Activated CD4-positive, alpha-beta T cell treated with anti-CD3 and anti-CD28 coated beads for 24 hours (primary cell): ENCODE results near the gene FADS3.
A peak's percentile ranks its signal among the peaks of the same experiment; 100 is the strongest.
"Not testable (repeated sequence)": the region's sequence is repeated elsewhere in the genome, so short reads cannot be mapped to it uniquely, and the experiment has no call there.

Source experiments
- DNase-seq, 2 donors: peaks; one replicate each; pipeline ENCODE4 v3.0.0-alpha.2; 2020; ENCODE audit warnings: low read depth in 2 of 2

Gene FADS3

GRCh38 chr11:61898247-61898582 is 6.9 kb upstream of the FADS3 start:
- no peak for DNase-seq

GRCh38 chr11:61897387-61898246 is 6.3 kb upstream of the FADS3 start:
- DNase-seq = peak; percentile 70 to 75

- DNase-seq = no peak
Measured at GRCh38 chr11:61896665-61897386, 5.5 kb upstream of the FADS3 start.

- DNase-seq = no peak
Measured at GRCh38 chr11:61895718-61896059, 4.3 kb upstream of the FADS3 start.

DNA sequence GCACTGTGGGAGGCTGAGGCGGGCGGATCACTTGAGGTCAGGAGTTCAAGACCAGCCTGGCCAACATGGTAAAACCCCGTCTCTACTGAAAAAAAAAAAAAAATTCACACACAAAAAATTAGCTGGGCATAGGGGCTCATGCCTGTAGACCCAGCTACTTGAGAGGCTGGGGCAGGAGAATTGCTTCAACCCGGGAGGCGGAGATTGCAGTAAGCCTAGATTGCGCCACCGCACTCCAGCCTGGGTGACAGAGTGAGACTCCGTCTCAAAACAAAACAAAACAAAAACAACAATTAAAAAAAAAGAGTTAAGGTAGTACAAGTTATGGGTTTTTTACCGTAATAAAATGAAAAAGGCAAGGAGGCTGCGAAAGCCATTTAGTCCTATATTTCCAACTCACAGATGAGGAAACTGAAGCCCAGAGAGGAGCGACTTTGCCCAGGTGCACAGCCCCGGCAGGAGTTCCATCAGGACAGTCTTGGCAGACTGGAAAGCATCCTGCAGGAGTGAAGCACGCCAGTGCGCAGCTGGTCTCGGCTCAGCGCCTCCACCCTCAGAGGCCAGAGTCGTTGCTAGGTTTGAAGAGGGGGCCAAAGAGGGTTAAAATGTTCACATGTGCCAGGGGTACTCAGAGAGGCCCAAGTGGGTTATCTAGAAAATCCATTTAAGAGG is 3.8 kb upstream of the FADS3 start:
- no peak for DNase-seq

GRCh38 chr11:61893981-61894380 is 2.6 kb upstream of the FADS3 start:
- DNase-seq = no peak

GRCh38 chr11:61892085-61892370 is 683 bp upstream of the FADS3 start:
- DNase-seq = no peak

GRCh38 chr11:61890529-61891330 is 615 bp downstream of the FADS3 start:
- DNase-seq = peak in 1 of 2 donors; percentile 20

GRCh38 chr11:61889831-61890230 is 1.5 kb downstream of the FADS3 start:
- DNase-seq = no peak

- DNase-seq = no peak
Measured at GRCh38 chr11:61888590-61888989, 2.8 kb downstream of the FADS3 start.

GRCh38 chr11:61887839-61888494 is 3.4 kb downstream of the FADS3 start:
- DNase-seq = no peak

- DNase-seq = no peak
Measured at GRCh38 chr11:61886643-61887042, 4.7 kb downstream of the FADS3 start.

- no peak for DNase-seq
Measured at GRCh38 chr11:61885784-61886580, 5.4 kb downstream of the FADS3 start.

DNA sequence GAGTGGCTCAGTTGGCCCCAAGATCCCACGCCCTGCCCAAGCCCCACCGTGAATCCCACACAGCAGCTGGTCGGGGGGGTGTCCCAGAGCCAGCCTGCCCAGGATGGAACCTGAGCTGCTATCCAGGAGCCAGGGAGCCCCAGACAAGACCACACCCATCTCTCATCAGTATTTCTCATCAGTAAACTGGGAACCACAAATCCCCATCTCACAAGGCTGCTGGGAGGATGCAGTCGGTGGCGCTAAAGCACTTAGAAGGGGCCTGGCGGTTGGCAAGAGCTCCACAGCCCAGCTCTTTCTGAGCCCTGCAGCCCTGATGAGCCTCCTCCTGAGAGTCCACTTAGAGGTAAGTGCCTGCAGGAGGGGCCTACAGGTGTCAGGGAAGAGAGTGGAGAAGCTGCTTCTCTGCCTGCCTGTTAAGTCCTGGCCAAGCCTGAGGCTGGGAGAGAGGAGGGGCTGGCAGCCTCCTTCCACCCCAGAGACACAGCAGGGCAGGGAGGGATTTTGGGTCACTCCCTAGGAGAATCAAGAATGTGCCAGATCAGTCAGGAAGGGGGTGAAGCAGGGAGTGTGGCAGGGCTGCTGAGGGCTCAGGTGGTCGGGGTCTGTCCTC is 6.1 kb downstream of the FADS3 start:
- DNase-seq = no peak

DNA sequence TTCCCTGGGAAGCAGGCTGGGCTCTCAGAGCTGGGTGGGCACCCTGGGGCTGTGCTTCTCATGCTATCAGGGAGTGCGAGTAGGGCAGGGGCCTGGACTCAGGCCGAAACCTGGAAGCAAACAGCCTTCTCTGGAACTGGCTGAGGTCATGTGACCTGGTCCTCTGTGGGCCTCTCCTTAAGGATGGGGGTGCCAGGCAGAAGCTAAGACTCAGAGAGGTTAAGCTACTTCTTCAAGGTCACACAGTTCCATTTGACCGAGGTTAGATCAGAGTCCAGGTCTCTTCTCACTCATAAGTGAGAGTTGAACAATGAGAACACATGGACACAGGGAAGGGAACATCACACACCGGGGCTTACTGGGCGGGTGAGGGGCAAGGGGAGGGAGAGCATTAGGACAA is 7.4 kb downstream of the FADS3 start:
- DNase-seq = no peak

GRCh38 chr11:61883327-61883726 is 8.0 kb downstream of the FADS3 start:
- no peak for DNase-seq

DNA sequence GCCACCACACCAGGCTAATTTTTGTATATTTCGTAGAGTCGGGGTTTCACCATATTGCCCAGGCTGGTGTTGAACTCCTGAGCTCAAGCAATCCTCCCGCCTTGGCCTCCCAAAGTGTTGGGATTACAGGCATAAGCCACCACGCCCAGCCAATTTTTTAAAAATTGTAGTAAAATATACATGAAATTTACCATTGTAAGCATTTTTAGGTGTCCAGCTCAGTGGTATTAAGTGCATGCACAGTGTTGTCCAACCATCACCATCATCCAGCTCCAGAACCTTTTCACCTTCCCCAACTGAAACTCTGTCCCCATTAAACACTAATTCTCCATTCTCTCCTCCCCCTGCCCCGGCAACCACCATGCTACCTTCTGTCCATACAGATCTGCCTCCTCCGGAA is 8.5 kb downstream of the FADS3 start:
- no peak for DNase-seq

GRCh38 chr11:61882267-61882666 is 9.1 kb downstream of the FADS3 start:
- DNase-seq = not testable (repeated sequence)

DNA sequence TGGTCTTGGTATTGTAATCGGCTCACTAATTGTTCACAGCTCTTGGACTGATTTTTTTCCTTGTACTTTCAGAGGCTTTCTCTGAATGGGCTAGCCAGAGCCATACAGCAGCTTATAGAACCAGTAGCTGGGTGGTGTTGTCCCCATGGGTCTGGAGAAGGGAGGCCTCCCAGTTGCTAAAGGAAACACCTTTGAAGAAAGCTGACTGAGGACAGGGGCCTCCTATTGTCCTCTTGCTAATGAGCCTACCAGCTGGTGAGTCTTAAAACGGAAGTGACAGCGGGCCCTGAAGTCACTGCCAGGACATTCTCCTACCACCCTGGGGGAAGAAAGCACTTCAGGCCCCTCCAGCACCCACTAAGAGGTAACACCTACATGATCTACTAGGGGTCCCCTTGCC is 9.9 kb downstream of the FADS3 start:
- DNase-seq = no peak

- DNase-seq = no peak
Measured at GRCh38 chr11:61880454-61880853, 10.9 kb downstream of the FADS3 start.
